ENCODE measurements around the gene ROBO1.
"Not testable (repeated sequence)": the region's sequence is repeated elsewhere in the genome, so short reads cannot be mapped to it uniquely, and the experiment has no call there.

Gene ROBO1

GRCh38 chr3:79767905-79768267 lies at the start of gene ROBO1:
Gene ROBO1, minus strand, starts transcription at chr3:79767998.
- peaks cover 4% of the 10 kb centered on the region for H3K9me3 Mint-ChIP-seq
- no peak within 1 kb of the TSS for H3K27ac Mint-ChIP-seq
- no peaks in the 10 kb centered on the region for H3K4me1 Mint-ChIP-seq
- no peak within 1 kb of the TSS for H3K4me3 Mint-ChIP-seq
- H3K36me3 Mint-ChIP-seq, result no peaks in the 10 kb centered on the region
- peaks cover 8% of the 10 kb centered on the region for H3K27me3 Mint-ChIP-seq

- no peaks in the 10 kb centered on the region for H3K36me3 Mint-ChIP-seq
- peaks cover 21% of the 10 kb centered on the region for H3K9me3 Mint-ChIP-seq
- H3K27me3 Mint-ChIP-seq, result no peaks in the 10 kb centered on the region
- H3K27ac Mint-ChIP-seq, result no peak overlapping the region
- H3K4me1 Mint-ChIP-seq, result no peaks in the 10 kb centered on the region
- H3K4me3 Mint-ChIP-seq, result no peak overlapping the region
Measured at GRCh38 chr3:79817224-79817623, 49.4 kb upstream of the ROBO1 start.

GRCh38 chr3:79815478-79815877 lies 47.7 kb upstream of the ROBO1 start:
- Mint-ChIP-seq H3K4me3 (no peak overlapping the region), H3K27ac (no peak overlapping the region), H3K9me3 (peaks cover 21% of the 10 kb centered on the region), H3K27me3 (no peaks in the 10 kb centered on the region), H3K36me3 (no peaks in the 10 kb centered on the region), H3K4me1 (no peaks in the 10 kb centered on the region)

DNA sequence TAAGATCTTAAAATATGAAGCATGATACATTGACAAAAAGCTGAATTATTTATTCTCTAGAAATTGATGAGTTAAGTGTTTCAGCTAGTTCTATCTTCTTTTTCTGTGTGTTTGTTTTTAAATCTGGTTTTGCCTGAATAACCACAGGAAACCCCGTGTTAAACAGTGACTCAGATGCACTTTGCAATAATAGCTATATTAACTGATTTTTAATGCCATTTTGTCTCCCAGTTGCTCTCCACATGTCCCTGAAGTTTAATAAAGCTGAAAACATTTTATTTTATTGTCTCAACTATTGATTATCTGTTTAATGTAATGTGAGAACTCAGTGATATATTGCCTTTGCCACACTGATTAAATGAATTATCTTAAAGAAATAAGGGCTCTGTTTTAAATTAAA lies 42.8 kb upstream of the ROBO1 start:
- H3K4me1 Mint-ChIP-seq, result no peaks in the 10 kb centered on the region
- H3K4me3 Mint-ChIP-seq, result no peak overlapping the region
- peaks cover 4% of the 10 kb centered on the region for H3K9me3 Mint-ChIP-seq
- no peak overlapping the region for H3K27ac Mint-ChIP-seq
- H3K27me3 Mint-ChIP-seq, result no peaks in the 10 kb centered on the region
- H3K36me3 Mint-ChIP-seq, result no peaks in the 10 kb centered on the region

GRCh38 chr3:79810092-79810491 lies 42.3 kb upstream of the ROBO1 start:
- Mint-ChIP-seq H3K4me3 (no peak overlapping the region), H3K27ac (no peak overlapping the region), H3K4me1 (no peaks in the 10 kb centered on the region), H3K27me3 (no peaks in the 10 kb centered on the region), H3K36me3 (no peaks in the 10 kb centered on the region), H3K9me3 (peaks cover 4% of the 10 kb centered on the region)

- Mint-ChIP-seq H3K4me1 (no peaks in the 10 kb centered on the region), H3K9me3 (peaks cover 4% of the 10 kb centered on the region), H3K36me3 (no peaks in the 10 kb centered on the region), H3K27me3 (no peaks in the 10 kb centered on the region), H3K27ac (no peak overlapping the region), H3K4me3 (no peak overlapping the region)
Measured at GRCh38 chr3:79809106-79809505, 41.3 kb upstream of the ROBO1 start.

- no peak overlapping the region for H3K27ac Mint-ChIP-seq
- no peaks in the 10 kb centered on the region for H3K4me1 Mint-ChIP-seq
- H3K9me3 Mint-ChIP-seq, result peaks cover under 1% of the 10 kb centered on the region
- no peak overlapping the region for H3K4me3 Mint-ChIP-seq
- H3K27me3 Mint-ChIP-seq, result no peaks in the 10 kb centered on the region
- no peaks in the 10 kb centered on the region for H3K36me3 Mint-ChIP-seq
Measured at GRCh38 chr3:79808515-79808914, 40.7 kb upstream of the ROBO1 start.

GRCh38 chr3:79790177-79790576 lies 22.4 kb upstream of the ROBO1 start:
- not testable (repeated sequence) for H3K4me3 Mint-ChIP-seq, H3K36me3 Mint-ChIP-seq, H3K27me3 Mint-ChIP-seq, H3K9me3 Mint-ChIP-seq, H3K4me1 Mint-ChIP-seq, H3K27ac Mint-ChIP-seq

GRCh38 chr3:79773291-79773690 lies 5.5 kb upstream of the ROBO1 start:
- Mint-ChIP-seq H3K27ac (no peak overlapping the region), H3K4me1 (no peaks in the 10 kb centered on the region), H3K9me3 (peaks cover 4% of the 10 kb centered on the region), H3K27me3 (no peaks in the 10 kb centered on the region), H3K4me3 (no peak overlapping the region), H3K36me3 (no peaks in the 10 kb centered on the region)

GRCh38 chr3:79769229-79769628 lies 1.4 kb upstream of the ROBO1 start:
- Mint-ChIP-seq H3K27ac (no peak overlapping the region), H3K4me3 (no peak overlapping the region)

DNA sequence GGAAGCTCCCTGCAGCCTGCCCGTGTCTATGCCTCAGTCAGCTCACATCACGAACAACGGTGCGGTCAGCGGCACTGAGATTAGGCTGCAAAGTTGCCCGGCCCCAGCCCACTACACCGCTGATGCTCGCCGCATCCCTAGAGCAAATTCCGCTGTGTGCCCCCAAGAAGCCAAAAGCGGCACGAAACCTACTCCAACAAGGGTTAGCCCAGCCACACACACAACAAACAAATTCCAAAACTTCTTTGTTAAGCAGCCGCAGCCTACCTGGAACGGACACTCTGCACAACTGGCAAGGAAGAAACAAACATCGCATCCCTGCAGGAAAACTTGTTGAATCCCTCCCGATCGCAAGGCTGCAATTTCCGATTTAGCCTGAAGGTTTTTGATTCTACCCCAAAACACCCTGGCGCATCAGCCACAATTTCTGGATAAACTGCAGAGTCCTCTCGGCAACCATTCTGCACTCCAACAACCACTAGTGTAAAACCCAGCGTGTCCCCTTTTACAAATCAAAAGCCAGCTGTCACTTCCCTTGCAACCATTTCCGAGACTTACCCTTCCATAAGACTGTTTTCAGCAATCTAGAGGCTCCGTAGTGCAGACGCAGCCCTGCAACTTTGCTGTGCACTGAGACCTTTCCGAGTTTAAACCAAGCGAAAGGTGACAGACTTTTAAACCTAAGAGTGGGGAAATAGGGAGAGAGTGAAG lies 449 bp downstream of the ROBO1 start:
- Mint-ChIP-seq H3K4me1 (no peaks in the 10 kb centered on the region), H3K27ac (no peak overlapping the region), H3K27me3 (peaks cover 8% of the 10 kb centered on the region), H3K4me3 (no peak overlapping the region), H3K9me3 (peaks cover 4% of the 10 kb centered on the region), H3K36me3 (no peaks in the 10 kb centered on the region)

More at GRCh38 chr3:79769229-79769628, 1.4 kb upstream of the ROBO1 start:
- H3K27me3 Mint-ChIP-seq, result peaks cover 8% of the 10 kb centered on the region
- H3K9me3 Mint-ChIP-seq, result peaks cover 4% of the 10 kb centered on the region
- H3K36me3 Mint-ChIP-seq, result no peaks in the 10 kb centered on the region
- no peaks in the 10 kb centered on the region for H3K4me1 Mint-ChIP-seq

DNA sequence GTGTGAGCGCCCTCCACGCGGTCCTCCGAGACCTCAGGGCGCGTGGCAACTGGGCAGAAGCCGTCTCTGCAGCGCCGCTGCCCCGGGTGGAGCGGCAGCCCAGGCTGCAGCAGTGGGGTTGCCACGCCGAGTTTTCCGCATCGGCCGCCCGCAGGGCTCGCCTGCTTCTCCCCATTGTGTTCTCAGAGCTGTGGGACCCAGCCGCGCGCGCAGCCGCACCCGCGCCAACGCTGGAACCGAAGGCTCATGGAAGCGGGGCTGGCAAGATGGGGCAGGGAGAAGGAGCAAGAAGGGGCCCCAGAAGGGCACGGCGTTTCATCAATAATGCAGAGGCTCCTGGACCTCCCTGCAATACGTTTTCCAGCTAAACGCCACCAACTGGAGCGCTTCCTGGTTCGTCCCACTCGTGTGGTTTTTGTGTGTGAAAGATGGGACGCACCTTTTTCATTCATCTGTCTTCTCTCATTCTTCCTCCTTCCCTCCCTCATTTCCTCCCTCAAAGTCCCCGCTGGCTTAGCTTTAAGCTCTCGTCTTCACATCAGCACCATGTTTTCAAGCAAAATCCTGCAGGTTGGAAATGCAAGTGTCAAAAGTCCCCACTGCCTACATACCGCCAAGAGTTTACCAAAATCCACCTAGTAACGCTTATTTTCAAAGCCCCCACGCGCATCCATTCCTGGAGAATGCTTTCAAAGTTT lies 1.2 kb downstream of the ROBO1 start:
- H3K36me3 Mint-ChIP-seq, result no peaks in the 10 kb centered on the region
- no peak overlapping the region for H3K27ac Mint-ChIP-seq
- peaks cover 8% of the 10 kb centered on the region for H3K27me3 Mint-ChIP-seq
- H3K9me3 Mint-ChIP-seq, result peaks cover under 1% of the 10 kb centered on the region
- no peaks in the 10 kb centered on the region for H3K4me1 Mint-ChIP-seq
- no peak overlapping the region for H3K4me3 Mint-ChIP-seq

DNA sequence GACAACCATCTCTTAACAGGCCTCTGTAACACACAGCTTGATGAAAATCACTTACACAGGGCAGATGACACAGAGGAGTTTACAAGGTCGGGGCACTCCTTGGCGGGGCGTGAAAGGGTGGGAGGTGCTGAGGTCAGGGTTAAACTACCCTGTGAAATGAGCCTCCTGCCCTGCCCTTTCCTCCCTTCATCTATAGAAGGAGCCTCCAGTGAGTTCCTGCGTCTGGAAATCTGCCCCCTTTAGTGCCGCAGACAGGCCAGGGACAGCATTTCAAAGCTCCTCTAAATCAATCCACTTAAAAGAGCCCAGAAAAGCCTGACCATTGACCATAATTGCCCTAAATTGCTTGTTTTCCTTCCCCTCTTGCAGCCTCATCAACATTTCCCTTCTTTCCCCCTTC lies 1.9 kb downstream of the ROBO1 start:
- H3K4me3 Mint-ChIP-seq, result no peak overlapping the region
- no peaks in the 10 kb centered on the region for H3K4me1 Mint-ChIP-seq
- H3K27ac Mint-ChIP-seq, result no peak overlapping the region
- peaks cover 8% of the 10 kb centered on the region for H3K27me3 Mint-ChIP-seq
- H3K36me3 Mint-ChIP-seq, result no peaks in the 10 kb centered on the region
- H3K9me3 Mint-ChIP-seq, result no peaks in the 10 kb centered on the region

DNA sequence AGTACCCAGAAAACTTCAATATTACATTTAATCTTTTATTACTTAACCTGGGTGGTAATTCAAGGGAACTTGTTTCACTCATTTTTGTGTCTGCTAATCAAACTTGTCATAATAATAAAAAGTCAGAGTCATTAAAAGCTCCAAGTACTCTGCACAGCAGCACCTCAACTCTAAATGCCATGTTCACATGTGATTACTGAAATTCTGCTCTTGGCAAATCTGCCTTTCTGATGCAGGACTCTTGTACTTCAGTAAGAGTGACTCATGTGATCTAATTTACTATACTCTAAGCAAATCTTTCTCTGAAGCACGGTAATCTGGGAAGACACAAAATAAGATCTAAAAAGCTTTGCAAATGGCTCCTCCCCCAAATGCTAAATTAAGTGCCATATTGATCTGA lies 6.4 kb downstream of the ROBO1 start:
- no peaks in the 10 kb centered on the region for H3K4me1 Mint-ChIP-seq
- H3K9me3 Mint-ChIP-seq, result no peaks in the 10 kb centered on the region
- H3K27ac Mint-ChIP-seq, result no peak overlapping the region
- no peaks in the 10 kb centered on the region for H3K36me3 Mint-ChIP-seq
- H3K4me3 Mint-ChIP-seq, result no peak overlapping the region
- H3K27me3 Mint-ChIP-seq, result peaks cover 8% of the 10 kb centered on the region

- Mint-ChIP-seq H3K27ac (no peak overlapping the region), H3K4me3 (no peak overlapping the region), H3K27me3 (no peaks in the 10 kb centered on the region), H3K36me3 (no peaks in the 10 kb centered on the region), H3K4me1 (no peaks in the 10 kb centered on the region), H3K9me3 (peaks cover 5% of the 10 kb centered on the region)
Measured at GRCh38 chr3:79751703-79752102, 16.1 kb downstream of the ROBO1 start.

- Mint-ChIP-seq H3K27ac (no peak overlapping the region), H3K9me3 (peaks cover 19% of the 10 kb centered on the region), H3K4me3 (no peak overlapping the region), H3K4me1 (no peaks in the 10 kb centered on the region), H3K36me3 (no peaks in the 10 kb centered on the region), H3K27me3 (no peaks in the 10 kb centered on the region)
Measured at GRCh38 chr3:79737530-79737929, 30.3 kb downstream of the ROBO1 start.

GRCh38 chr3:79729096-79729495 lies 38.7 kb downstream of the ROBO1 start:
- Mint-ChIP-seq H3K9me3 (peaks cover 9% of the 10 kb centered on the region), H3K4me3 (no peak overlapping the region), H3K4me1 (no peaks in the 10 kb centered on the region), H3K27me3 (no peaks in the 10 kb centered on the region), H3K36me3 (no peaks in the 10 kb centered on the region), H3K27ac (no peak overlapping the region)

All from activated naive CD4-positive, alpha-beta T cell treated with anti-CD3 and anti-CD28 coated beads, Interleukin-2, amount 50 U/mL, for 24 hours (primary cell).